ENCODE data around the gene DGLUCY.
A peak's percentile ranks its signal among the peaks of the same experiment; 100 is the strongest.
"Not testable (repeated sequence)": the region's sequence is repeated elsewhere in the genome, so short reads cannot be mapped to it uniquely, and the experiment has no call there.

Gene DGLUCY

DNA sequence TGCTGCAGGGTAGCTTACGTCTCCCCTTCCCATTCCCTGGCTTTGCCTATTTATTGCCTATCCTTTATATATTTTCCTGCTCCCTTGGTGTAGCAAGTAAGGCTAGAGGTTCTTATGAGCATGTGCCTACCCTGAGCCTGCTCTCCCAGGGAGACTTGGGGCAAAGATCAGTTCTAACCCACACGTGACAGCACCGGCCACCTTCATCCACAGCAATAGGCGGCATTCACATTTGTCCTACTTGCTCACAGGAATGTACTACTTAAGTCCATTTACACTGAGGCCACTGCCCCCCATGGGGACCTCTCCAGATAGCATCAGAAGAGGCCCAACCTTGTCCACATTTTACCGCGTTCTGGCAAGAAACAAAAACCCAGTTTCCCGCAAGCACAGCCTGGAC, 122.0 kb downstream of the DGLUCY start:
- DNase-seq (ENCODE audit: low read depth), result no peak

- peak; percentile 62 for DNase-seq (ENCODE audit: low read depth)
Observed at GRCh38 chr14:91237219-91237618, 123.3 kb downstream of the DGLUCY start.

DNA sequence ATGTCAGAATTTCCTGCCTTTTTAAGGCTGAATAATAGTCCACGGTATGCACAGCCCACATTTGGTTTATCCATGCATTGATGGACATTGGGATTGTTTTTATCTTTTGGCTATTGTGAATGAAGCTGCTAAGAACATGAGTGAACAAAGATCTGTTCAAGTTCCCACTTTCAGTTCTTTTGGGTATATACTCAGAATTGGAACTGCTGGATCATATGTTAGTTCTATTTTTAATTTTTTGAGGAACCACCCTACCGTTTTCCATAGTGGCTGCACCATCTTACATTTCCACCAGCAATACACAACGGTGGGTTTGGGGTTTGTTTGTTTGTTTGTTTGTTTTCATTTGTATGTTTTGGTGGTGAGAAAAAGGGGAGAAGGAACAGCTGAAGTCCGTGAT, 124.2 kb downstream of the DGLUCY start:
- no peak for DNase-seq (ENCODE audit: low read depth)

DNA sequence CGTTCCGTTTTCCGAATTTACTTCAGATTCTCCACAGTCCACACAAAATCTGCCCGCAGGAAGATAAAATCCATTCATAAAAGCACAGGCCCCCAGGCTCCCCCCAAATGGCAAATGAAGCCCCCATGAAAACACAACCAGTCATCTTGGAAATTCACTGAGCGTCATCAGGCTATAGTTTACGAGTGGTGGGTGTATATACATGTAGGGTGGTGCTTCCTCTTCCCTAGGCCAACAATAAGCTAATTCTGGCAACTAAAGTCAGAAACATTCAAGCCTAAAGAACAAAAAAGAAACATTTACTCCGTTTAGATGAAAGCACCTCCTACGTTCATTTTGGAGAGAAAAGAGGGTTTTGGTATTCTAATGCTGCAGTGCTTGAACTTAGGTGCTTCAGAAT, 124.8 kb downstream of the DGLUCY start:
- no peak for DNase-seq (ENCODE audit: low read depth)

- no peak for DNase-seq (ENCODE audit: low read depth)
Observed at GRCh38 chr14:91241863-91242262, 128.0 kb downstream of the DGLUCY start.

DNA sequence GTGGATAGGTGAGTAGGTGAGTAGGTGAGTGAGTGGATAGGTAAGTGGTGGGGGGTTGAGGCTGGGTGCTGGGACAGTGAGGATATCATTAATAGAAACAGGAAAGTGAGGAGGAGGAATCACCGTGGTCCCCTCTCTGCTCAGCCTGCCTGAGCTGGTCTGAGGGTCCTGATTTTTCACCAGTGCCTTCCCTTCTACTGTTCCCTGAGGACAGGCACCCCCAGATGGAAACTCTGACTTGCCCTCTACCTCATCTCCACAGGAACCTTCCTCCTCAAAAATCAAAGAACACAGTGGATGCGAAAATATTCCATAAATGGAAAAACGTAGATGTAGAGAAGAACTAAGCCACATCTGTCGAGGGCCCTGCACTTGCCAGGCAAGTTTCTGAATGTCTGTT, 128.8 kb downstream of the DGLUCY start:
- no peak for DNase-seq (ENCODE audit: low read depth)

DNA sequence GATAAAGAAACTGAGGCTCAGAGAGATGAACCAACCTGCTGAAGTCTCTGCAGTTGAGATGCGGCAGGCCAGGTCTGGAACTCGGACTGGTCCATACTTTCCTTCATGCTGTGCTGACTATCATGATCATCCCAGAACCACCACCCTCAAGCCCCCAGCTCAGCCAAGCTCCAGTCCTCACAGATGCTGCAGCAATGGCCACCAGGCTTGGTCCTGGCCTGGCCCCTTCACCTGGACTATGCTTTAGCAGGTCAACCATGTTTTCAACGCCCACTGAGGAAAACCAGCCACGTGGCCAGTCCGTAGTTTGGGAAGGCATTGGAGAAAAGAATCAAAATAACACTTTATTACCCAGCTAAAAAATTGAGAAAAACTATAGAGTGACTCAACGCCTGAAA, 129.2 kb downstream of the DGLUCY start:
- DNase-seq (ENCODE audit: low read depth), result no peak

GRCh38 chr14:91244501-91244901, 130.6 kb downstream of the DGLUCY start, which contains the start of gene GPR68:
Gene GPR68, minus strand, starts transcription at chr14:91244704. Its CDS starts 9,654 bp downstream, at chr14:91235050.
- peak; percentile 57 for DNase-seq (ENCODE audit: low read depth)

GRCh38 chr14:91245029-91245428, 131.2 kb downstream of the DGLUCY start:
- DNase-seq (ENCODE audit: low read depth), result no peak

- DNase-seq (ENCODE audit: low read depth), result not testable (repeated sequence)
Observed at GRCh38 chr14:91245616-91246015, 131.7 kb downstream of the DGLUCY start.

DNA sequence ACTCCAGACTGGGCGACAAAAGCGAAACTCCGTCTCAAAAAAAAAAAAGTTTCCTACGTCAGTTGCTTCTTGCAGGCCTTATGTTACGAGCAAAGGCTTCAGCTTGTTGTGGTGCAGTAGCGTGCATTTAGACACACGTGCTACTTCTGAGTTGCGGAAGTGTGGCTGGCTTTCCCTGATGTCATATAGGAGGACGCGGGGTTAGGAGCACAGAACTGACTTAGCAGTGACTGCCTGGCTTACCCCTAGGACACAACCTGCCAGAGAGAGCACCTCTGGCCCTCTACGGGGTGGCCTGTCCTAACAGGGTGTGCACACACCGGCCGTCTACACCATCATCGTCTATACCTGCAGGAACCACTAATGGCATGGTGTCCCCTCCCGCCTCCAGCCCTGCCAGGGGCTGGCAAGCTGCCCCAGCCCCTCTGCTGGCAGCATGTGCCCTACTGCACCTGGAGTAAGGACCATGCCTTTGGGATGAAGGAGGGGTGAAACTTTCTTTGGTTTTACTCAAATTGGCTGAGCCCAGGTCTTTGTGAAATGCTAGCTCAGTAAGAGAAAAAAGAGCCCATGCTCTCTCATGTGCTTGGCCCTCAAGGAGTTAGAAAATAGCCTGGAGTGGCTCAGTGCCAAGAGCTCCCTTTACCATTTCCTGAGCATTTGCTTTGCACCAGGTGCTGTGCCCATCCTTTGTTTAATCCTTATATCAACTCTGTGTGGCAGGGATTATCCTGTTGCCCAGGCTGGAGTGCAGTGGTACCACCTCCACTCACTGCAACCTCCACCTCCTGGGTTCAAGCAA, 132.4 kb downstream of the DGLUCY start:
- no peak for DNase-seq (ENCODE audit: low read depth)

DNA sequence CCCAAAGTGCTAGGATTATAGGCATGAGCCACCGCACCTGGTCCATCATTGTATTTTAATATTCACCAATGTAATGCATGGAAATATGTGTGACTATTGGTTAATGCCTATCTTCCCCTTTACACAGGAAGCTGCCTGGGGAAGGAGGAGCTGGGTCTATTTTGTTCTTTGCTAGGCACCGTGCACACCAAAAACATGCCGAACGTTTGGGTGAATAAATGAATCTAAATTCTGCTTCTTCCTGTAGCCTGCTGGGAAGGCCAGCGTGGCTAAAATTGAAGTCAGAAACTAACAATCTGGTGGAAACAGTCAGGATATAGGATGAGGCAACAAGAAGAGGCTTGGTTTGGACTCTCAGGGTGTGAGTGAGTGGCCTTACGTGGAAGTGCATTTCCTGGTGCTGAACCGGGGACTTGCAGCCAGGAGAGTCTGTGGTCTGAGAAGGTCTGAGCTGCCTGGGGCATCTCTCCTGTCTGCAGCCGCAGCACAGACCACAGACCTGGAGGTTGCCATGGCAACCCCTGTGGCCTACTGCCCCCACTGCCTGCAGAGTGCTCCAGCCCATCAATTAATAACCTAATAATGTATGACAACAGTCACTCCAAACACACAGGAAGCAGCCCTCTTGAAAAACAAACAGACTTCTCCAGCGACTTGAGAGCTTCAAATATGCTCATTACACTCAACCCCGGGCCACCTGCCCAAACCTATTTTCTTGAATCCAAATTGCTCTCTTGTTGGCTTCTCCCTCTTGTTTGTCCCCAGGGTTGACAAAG, 136.2 kb downstream of the DGLUCY start:
- DNase-seq (ENCODE audit: low read depth), result peak; percentile 36

GRCh38 chr14:91250912-91251311, 137.0 kb downstream of the DGLUCY start:
- no peak for DNase-seq (ENCODE audit: low read depth)

DNA sequence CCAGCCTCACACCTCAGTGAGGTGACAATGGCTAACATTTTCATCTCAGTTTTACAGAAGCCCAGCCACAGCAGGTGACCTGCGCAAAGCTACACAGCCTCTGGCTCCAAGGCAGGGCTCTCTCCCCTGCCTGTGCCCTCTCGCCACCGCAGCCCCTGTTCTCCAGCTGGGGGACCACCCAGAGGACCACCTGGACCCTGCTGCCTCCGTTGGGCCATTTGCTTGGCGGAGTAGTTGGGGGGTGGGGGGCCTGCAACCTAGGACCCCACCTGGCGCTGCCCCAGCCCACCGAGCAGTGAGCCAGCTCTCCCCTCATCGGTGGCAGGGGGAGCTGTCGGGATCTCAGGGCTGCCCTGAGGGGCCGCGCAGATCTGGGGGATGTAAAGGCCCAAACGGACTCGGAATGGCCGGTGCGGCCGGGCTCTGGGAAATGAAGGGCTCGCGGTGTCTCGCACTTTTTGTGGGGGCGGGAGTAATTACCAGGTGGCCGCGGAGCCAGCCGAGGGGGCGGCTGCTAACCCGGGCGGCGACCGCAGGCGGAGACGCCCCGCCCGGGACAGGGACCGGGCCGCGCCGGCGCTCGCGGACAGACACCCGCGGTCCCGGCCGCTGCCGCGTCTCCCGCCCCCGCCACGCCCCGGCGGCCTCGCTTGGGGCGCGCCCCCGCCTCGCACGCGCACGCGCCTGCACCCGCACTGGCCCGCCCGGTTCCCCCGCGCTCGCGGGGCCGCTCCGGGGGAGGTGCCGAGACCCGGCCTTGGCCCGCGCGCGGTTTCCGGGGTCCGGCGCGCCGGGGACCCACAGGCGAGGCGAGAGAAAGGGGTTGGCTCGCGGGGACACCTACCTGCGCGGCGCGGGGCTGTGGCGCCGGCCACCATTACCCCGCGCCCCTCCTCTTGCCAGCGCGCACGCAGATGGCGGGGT, 139.3 kb downstream of the DGLUCY start:
- no peak for DNase-seq (ENCODE audit: low read depth)

GRCh38 chr14:91253795-91254323, 140.0 kb downstream of the DGLUCY start:
- DNase-seq (ENCODE audit: low read depth), result no peak

DNA sequence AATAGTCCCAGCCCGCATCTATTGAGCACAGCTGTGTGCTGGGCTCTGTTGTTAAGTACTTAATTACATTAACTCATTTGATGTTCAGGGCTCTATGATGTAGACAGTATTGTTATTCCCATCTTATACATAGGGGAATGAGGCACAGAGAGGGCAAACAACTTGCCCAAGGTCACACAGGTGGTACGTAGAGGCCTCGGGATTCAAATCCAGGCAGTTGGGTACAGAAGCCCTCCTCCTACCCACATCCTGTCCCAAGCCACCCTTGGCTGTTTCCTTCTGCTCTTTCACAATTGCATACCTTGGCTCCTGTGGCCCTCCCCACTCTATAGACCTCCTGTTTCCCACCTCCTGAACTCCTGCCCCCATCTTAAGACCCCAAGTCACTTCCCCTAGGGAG, 140.6 kb downstream of the DGLUCY start:
- DNase-seq (ENCODE audit: low read depth), result no peak

DNA sequence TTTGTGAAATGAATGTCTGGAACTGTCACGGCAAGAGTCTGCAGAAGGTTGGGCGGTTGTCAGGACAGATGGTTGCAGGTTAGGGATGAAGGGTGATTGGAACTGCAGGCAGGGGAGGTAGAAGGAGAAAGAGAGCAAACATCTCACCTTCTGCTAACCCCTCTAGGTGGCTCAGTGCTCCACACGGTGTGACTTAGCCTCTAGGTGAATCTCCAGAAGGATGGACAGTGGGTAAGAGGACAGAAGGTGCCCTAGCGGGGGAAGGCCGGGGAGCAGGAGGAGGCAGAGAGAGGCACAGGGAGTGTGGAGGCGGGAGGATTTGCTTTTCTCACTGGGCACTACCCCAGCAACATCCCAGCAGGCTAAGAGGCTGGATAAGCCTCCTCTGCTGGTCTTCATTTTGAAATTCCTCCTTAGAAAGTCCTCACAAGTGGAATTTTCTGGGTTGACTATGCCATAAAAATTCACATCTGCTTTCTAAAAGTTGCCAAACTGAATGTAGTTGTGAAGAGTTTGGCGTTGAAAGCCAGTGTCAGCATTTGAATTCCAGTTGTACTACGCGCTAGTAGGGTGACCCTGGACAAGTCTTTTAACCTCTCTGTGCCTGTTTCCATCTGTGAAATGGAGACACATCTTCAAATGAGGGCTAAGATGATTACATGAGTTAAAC, 141.3 kb downstream of the DGLUCY start:
- DNase-seq (ENCODE audit: low read depth), result no peak

DNA sequence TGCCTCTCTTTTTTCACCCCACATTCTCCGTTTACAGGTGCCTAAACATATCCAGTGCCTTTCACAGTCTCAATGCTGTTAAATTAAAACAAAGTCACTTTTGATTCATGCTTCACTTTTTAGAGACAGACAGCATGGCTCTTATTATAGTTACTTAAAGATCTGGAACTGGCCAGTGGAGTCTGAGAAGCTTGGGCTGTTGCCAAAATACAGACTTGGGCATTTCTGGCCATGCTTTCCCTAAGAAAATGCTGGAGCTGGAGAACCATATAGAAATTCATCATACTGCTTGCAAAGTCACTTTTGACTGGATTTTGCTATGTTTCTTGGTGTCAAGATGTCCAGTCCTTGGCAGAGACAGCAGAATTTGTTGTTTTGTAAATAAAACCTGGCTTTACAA, 142.8 kb downstream of the DGLUCY start:
- no peak for DNase-seq (ENCODE audit: low read depth)

- DNase-seq (ENCODE audit: low read depth), result no peak
Observed at GRCh38 chr14:91257328-91258010, 143.6 kb downstream of the DGLUCY start.

DNA sequence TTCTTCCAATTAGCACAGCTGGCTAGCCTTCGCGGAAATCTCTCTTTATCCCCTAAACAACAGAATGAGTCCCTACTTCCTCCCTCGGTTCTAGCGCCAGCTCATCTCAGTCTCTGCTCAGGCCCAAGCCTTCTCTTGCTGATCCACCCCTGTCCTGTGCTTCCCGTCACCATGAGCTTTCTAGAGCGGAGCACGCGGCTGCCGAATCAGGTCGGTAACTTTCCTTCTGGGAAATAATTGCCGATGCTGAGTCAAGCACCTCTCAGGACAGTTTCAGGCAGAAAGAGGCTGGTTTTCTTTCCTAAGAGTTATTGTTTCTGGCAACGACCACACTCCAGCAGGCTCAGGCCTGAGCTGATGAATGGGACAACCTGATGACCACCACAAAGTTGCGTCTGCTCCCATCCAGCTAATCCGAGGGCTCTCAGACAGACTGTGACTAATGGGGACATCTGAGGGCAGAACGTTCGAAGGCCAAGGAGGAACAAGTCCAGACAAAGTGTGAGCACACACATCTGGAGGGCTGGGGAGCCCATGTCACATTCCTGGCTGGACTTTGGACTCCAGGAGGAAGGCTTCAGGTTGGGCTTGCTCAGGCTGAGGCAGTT, 144.2 kb downstream of the DGLUCY start:
- peak; percentile 48 for DNase-seq (ENCODE audit: low read depth)
